Mesenchymal stem cell (in vitro differentiated cells and primary cell): ENCODE results near the gene DMGDH. TPM values are rescaled to one million over a fixed set of nuclear protein-coding genes. Genes with fewer than 3 reads are reported as not detected.

Experiments
- DNase-seq: peaks from one replicate; pipeline ENCODE4 v3.0.0-alpha.2; 2013
- H2AFZ ChIP-seq: one replicate; pipeline ENCODE4 v1.6.1; 2013; ENCODE audit warnings: low read depth, mild to moderate bottlenecking, control low read depth, inconsistent platforms, low read length, moderate library complexity
- H2AK5ac ChIP-seq: 2 replicates; pipeline ENCODE4 v1.6.1; 2013; ENCODE audit warnings: low read length, moderate library complexity, mild to moderate bottlenecking, inconsistent platforms; ENCODE audit not compliant: severe bottlenecking
- H2BK120ac ChIP-seq: one replicate; pipeline ENCODE4 v1.6.1; 2013; ENCODE audit warnings: low read depth, mild to moderate bottlenecking, inconsistent platforms, low read length, moderate library complexity
- H2BK12ac ChIP-seq, 2 experiments: one replicate each; pipeline ENCODE4 v1.6.1; 2013; ENCODE audit warnings: inconsistent platforms in 2 of 2, low read length in 2 of 2, mild to moderate bottlenecking in 2 of 2, moderate library complexity in 2 of 2, control low read depth in 1 of 2
- H2BK15ac ChIP-seq: one replicate; pipeline ENCODE4 v1.6.1; 2013; ENCODE audit warnings: mild to moderate bottlenecking, low read depth, inconsistent platforms; ENCODE audit not compliant: poor library complexity, severe bottlenecking
- H2BK5ac ChIP-seq: 2 replicates; pipeline ENCODE4 v1.6.1; 2013; ENCODE audit warnings: low read depth, mild to moderate bottlenecking, low read length, control low read depth, inconsistent platforms; ENCODE audit not compliant: poor library complexity, severe bottlenecking
- H3K14ac ChIP-seq, 2 experiments: one replicate each; pipeline ENCODE4 v1.6.1; 2013; ENCODE audit warnings: inconsistent platforms in 2 of 2, low read length in 2 of 2, control low read depth in 1 of 2, mild to moderate bottlenecking in 1 of 2, moderate library complexity in 1 of 2
- H3K18ac ChIP-seq, 2 experiments: one replicate each; pipeline ENCODE4 v1.6.1; 2013; ENCODE audit warnings: inconsistent platforms in 2 of 2, low read length in 2 of 2, control low read depth in 1 of 2, low read depth in 1 of 2, mild to moderate bottlenecking in 1 of 2
- H3K23ac ChIP-seq, 2 experiments: one replicate each; pipeline ENCODE4 v1.6.1; 2013; ENCODE audit warnings: inconsistent platforms in 2 of 2, low read length in 2 of 2, mild to moderate bottlenecking in 2 of 2, moderate library complexity in 2 of 2, control low read depth in 1 of 2
- H3K27ac ChIP-seq: 2 replicates; pipeline ENCODE4 v1.5.1; 2013; ENCODE audit warnings: mild to moderate bottlenecking, moderate library complexity, low read length, control low read depth, inconsistent platforms; ENCODE audit not compliant: poor library complexity, severe bottlenecking
- H3K27me3 ChIP-seq, 2 experiments: 2 replicates each; pipeline versions ENCODE4 v1.6.1 to v1.7.0; 2013; ENCODE audit warnings: low read length in 2 of 2, mild to moderate bottlenecking in 2 of 2, moderate library complexity in 2 of 2, control low read depth in 1 of 2, inconsistent platforms in 1 of 2; ENCODE audit not compliant: control insufficient read depth in 1 of 2, insufficient read depth in 1 of 2
- H3K36me3 ChIP-seq, 2 experiments: 2 replicates each; pipeline versions ENCODE4 v1.6.1 to v1.7.0; 2013; ENCODE audit warnings: low read length in 2 of 2, control low read depth in 1 of 2, inconsistent platforms in 1 of 2, low read depth in 1 of 2, mild to moderate bottlenecking in 1 of 2; ENCODE audit not compliant: insufficient read depth in 2 of 2, control insufficient read depth in 1 of 2
- H3K4ac ChIP-seq, 2 experiments: one replicate each; pipeline ENCODE4 v1.6.1; 2013; ENCODE audit warnings: inconsistent platforms in 2 of 2, low read length in 2 of 2, mild to moderate bottlenecking in 2 of 2, moderate library complexity in 2 of 2, control low read depth in 1 of 2, low read depth in 1 of 2
- H3K4me1 ChIP-seq: 2 replicates; pipeline ENCODE4 v1.6.1; 2013; ENCODE audit warnings: low read depth, low read length, control low read depth; ENCODE audit not compliant: control insufficient read depth, insufficient read depth
- H3K4me2 ChIP-seq: 2 replicates; pipeline ENCODE4 v1.6.1; 2013; ENCODE audit warnings: low read length, mild to moderate bottlenecking, inconsistent platforms; ENCODE audit not compliant: poor library complexity, severe bottlenecking
- H3K4me3 ChIP-seq, 2 experiments: 2 replicates each; pipeline versions ENCODE4 v1.5.1 to v1.7.0; 2013; ENCODE audit warnings: low read length in 2 of 2, mild to moderate bottlenecking in 2 of 2, control low read depth in 1 of 2, low read depth in 1 of 2; ENCODE audit not compliant: insufficient read depth in 1 of 2
- H3K79me1 ChIP-seq: replicated peaks from 2 replicates; pipeline ENCODE4 v1.6.1; 2013; ENCODE audit warnings: mild to moderate bottlenecking, control low read depth, low read length, inconsistent platforms; ENCODE audit not compliant: poor library complexity, severe bottlenecking
- H3K9ac ChIP-seq: 2 replicates; pipeline ENCODE4 v1.7.0; 2013; ENCODE audit warnings: mild to moderate bottlenecking, low read length, moderate library complexity
- H3K9me3 ChIP-seq: 2 replicates; pipeline ENCODE4 v1.7.0; 2013; ENCODE audit warnings: mild to moderate bottlenecking, low read length; ENCODE audit not compliant: control insufficient read depth
- H4K8ac ChIP-seq: one replicate; pipeline ENCODE4 v1.6.1; 2013; ENCODE audit warnings: inconsistent platforms, mild to moderate bottlenecking, low read length, moderate library complexity
- H4K91ac ChIP-seq: one replicate; pipeline ENCODE4 v1.6.1; 2013; ENCODE audit warnings: mild to moderate bottlenecking, low read length, inconsistent platforms
- WGBS: methylation state at CpG from one replicate; pipeline ENCODE4 v1.1.7; 2013; ENCODE audit warnings: mixed read lengths; 5-methylcytosine and 5-hydroxymethylcytosine counted together
- polyA plus RNA-seq, 2 experiments: library from polyadenylated mRNA; stranded (reverse); fragments of 200-250 nt; gene quantifications; one replicate each; pipeline ENCODE4 v1.2.3, GENCODE V29; 2013

The DMGDH gene
- polyA plus RNA-seq (2013, experiment 1 of 2), result 0.22 TPM
- polyA plus RNA-seq (2013, experiment 2 of 2), result 0.27 TPM

GRCh38 chr5:79069488-79070349 lies at the start of gene DMGDH, which contains the start of gene BHMT2:
DMGDH (minus strand) TSS chr5:79069674; CDS start chr5:79069620, 54 bp downstream.
BHMT2 (plus strand) TSS chr5:79069767; CDS start chr5:79069783, 16 bp downstream.
- peak within 1 kb of the TSS; percentile 18 for H4K91ac ChIP-seq
- no peak within 1 kb of the TSS for H3K14ac ChIP-seq
- H3K4me3 ChIP-seq, result peak within 1 kb of the TSS in 1 of 2 experiments; percentile 80
- H4K8ac ChIP-seq, result peak within 1 kb of the TSS; percentile 14
- H3K18ac ChIP-seq, result no peak within 1 kb of the TSS
- no peak within 1 kb of the TSS for H2AK5ac ChIP-seq
- no peaks in the 10 kb centered on the region for H3K27me3 ChIP-seq
- no peak within 1 kb of the TSS for H2AFZ ChIP-seq
- H3K79me1 ChIP-seq, result no peaks in the 10 kb centered on the region
- H3K27ac ChIP-seq, result no peak within 1 kb of the TSS
- peak within 1 kb of the TSS; percentile 90 for H3K9ac ChIP-seq
- H2BK120ac ChIP-seq, result no peak within 1 kb of the TSS
- H2BK5ac ChIP-seq, result no peak within 1 kb of the TSS
- no peak for DNase-seq
- H3K23ac ChIP-seq, result no peak within 1 kb of the TSS
- H2BK12ac ChIP-seq, result no peak within 1 kb of the TSS
- peak within 1 kb of the TSS in 1 of 2 experiments; percentile 2 for H3K4ac ChIP-seq
- peaks cover 12% of the 10 kb centered on the region for H3K9me3 ChIP-seq
- WGBS, result 97% methylated on average over 72 of the region's 79 CpGs
- no peaks in the 10 kb centered on the region for H3K36me3 ChIP-seq
- no peak within 1 kb of the TSS for H3K4me2 ChIP-seq
- H3K4me1 ChIP-seq, result no peaks in the 10 kb centered on the region
- H2BK15ac ChIP-seq, result peak within 1 kb of the TSS; percentile 23

GRCh38 chr5:79112703-79113058 lies 43.2 kb upstream of the DMGDH start:
- no peak overlapping the region for H3K4me3 ChIP-seq
- H3K4me1 ChIP-seq, result peaks cover 9% of the 10 kb centered on the region
- H3K9me3 ChIP-seq, result no peaks in the 10 kb centered on the region
- H2BK120ac ChIP-seq, result no peak overlapping the region
- no peak overlapping the region for H2AK5ac ChIP-seq
- no peak overlapping the region for H3K14ac ChIP-seq
- no peak overlapping the region for H4K91ac ChIP-seq
- H3K79me1 ChIP-seq, result no peaks in the 10 kb centered on the region
- no peak overlapping the region for H4K8ac ChIP-seq
- WGBS, result 83% methylated on average over 5 of the region's 5 CpGs
- no peaks in the 10 kb centered on the region for H3K36me3 ChIP-seq
- H3K4me2 ChIP-seq, result no peak overlapping the region
- no peak overlapping the region for H2BK15ac ChIP-seq
- H3K4ac ChIP-seq, result no peak overlapping the region
- no peak overlapping the region for H3K23ac ChIP-seq
- H3K9ac ChIP-seq, result no peak overlapping the region
- no peak overlapping the region for H3K18ac ChIP-seq
- H2AFZ ChIP-seq, result no peak overlapping the region
- H2BK5ac ChIP-seq, result no peak overlapping the region
- DNase-seq, result no peak
- H3K27me3 ChIP-seq, result peaks cover 36 to 46% of the 10 kb centered on the region in 2 experiments
- no peak overlapping the region for H2BK12ac ChIP-seq
- H3K27ac ChIP-seq, result no peak overlapping the region

GRCh38 chr5:79111960-79112702 lies 42.7 kb upstream of the DMGDH start:
- peak overlapping the region; percentile 43 for H2AFZ ChIP-seq
- peaks cover 36 to 50% of the 10 kb centered on the region in 2 experiments for H3K27me3 ChIP-seq
- peak overlapping the region in 1 of 2 experiments; percentile 62 for H3K14ac ChIP-seq
- no peak overlapping the region for H3K4ac ChIP-seq
- no peak overlapping the region for H3K9ac ChIP-seq
- peak overlapping the region; percentile 30 for H2BK15ac ChIP-seq
- no peaks in the 10 kb centered on the region for H3K79me1 ChIP-seq
- H3K18ac ChIP-seq, result no peak overlapping the region
- H2AK5ac ChIP-seq, result no peak overlapping the region
- H2BK120ac ChIP-seq, result no peak overlapping the region
- WGBS, result 7% methylated on average over 39 of the region's 39 CpGs
- H4K91ac ChIP-seq, result peak overlapping the region; percentile 7
- no peak overlapping the region for H2BK5ac ChIP-seq
- no peak overlapping the region for H3K23ac ChIP-seq
- no peak overlapping the region for H2BK12ac ChIP-seq
- H3K9me3 ChIP-seq, result no peaks in the 10 kb centered on the region
- peak overlapping the region in 1 of 2 experiments; percentile 47 for H3K4me3 ChIP-seq
- no peaks in the 10 kb centered on the region for H3K36me3 ChIP-seq
- H3K4me1 ChIP-seq, result peaks cover 9% of the 10 kb centered on the region
- no peak for DNase-seq
- H3K27ac ChIP-seq, result no peak overlapping the region
- no peak overlapping the region for H3K4me2 ChIP-seq
- no peak overlapping the region for H4K8ac ChIP-seq
